Fibroblast of mammary gland (primary cell): Measurements from ENCODE around the gene TSHZ2.
A peak's percentile ranks its signal among the peaks of the same experiment; 100 is the strongest.
"Not testable (repeated sequence)": the region's sequence is repeated elsewhere in the genome, so short reads cannot be mapped to it uniquely, and the experiment has no call there.

Source experiments
- DNase-seq: peaks from one replicate; pipeline ENCODE4 v3.0.0-alpha.2; 2010; ENCODE audit warnings: low read depth
- H3K4me3 ChIP-seq: 2 replicates; pipeline ENCODE4 v1.5.1; 2011; ENCODE audit warnings: low read depth, mild to moderate bottlenecking, low read length, moderate library complexity; ENCODE audit not compliant: control insufficient read depth
- CTCF ChIP-seq: conservative IDR thresholded peaks from 2 replicates; pipeline ENCODE4 v1.5.1; 2011; ENCODE audit warnings: low read depth, low read length, inconsistent platforms; ENCODE audit not compliant: control insufficient read depth, insufficient read depth

TSHZ2 gene

GRCh38 chr20:52963131-52963530 lies 9.0 kb upstream of the TSHZ2 start:
- peak; percentile 29 for DNase-seq
- TF ChIP-seq CTCF, result no peak
- H3K4me3 ChIP-seq, result no peak overlapping the region

GRCh38 chr20:52964131-52964530 lies 8.0 kb upstream of the TSHZ2 start:
- H3K4me3 ChIP-seq, result no peak overlapping the region
- no peak for TF ChIP-seq CTCF
- DNase-seq, result peak; percentile 6

- no peak for TF ChIP-seq CTCF
- DNase-seq, result no peak
- H3K4me3 ChIP-seq, result no peak overlapping the region
Observed at GRCh38 chr20:52965380-52965779, 6.8 kb upstream of the TSHZ2 start.

- TF ChIP-seq CTCF, result no peak
- H3K4me3 ChIP-seq, result no peak overlapping the region
- DNase-seq, result no peak
Observed at GRCh38 chr20:52965819-52966218, 6.3 kb upstream of the TSHZ2 start.

- not testable (repeated sequence) for H3K4me3 ChIP-seq, DNase-seq
Observed at GRCh38 chr20:52966543-52966942, 5.6 kb upstream of the TSHZ2 start.

GRCh38 chr20:52971498-52972189 lies 514 bp upstream of the TSHZ2 start:
- no peak for TF ChIP-seq CTCF
- DNase-seq, result no peak
- H3K4me3 ChIP-seq, result peak overlapping the region; percentile 56

- peak overlapping the region; percentile 56 for H3K4me3 ChIP-seq
- no peak for TF ChIP-seq CTCF
- DNase-seq, result peak; percentile 10
Observed at GRCh38 chr20:52972965-52973819, 1.0 kb downstream of the TSHZ2 start.
